Endothelial cell of umbilical vein (primary cell): ENCODE data around the gene NCOA7.

Experiments used
- EZH2 ChIP-seq: IDR thresholded peaks from 2 replicates; pipeline ENCODE4 v1.6.1; 2012; ENCODE audit warnings: borderline replicate concordance, low read depth, mild to moderate bottlenecking, moderate library complexity, low read length, inconsistent platforms; ENCODE audit not compliant: severe bottlenecking
- POLR2A ChIP-seq: IDR thresholded peaks from 2 replicates; pipeline ENCODE4 v1.6.1; 2012; ENCODE audit warnings: low read depth, mild to moderate bottlenecking, control low read depth, low read length
- POLR2AphosphoS5 ChIP-seq: IDR thresholded peaks from 2 replicates; pipeline ENCODE4 v1.6.1; 2012; ENCODE audit warnings: low read depth, mild to moderate bottlenecking, control low read depth, low read length, moderate library complexity; ENCODE audit not compliant: insufficient read depth
- TF ChIP-seq, protein P1 (sequence below), 2 donors: IDR thresholded peaks; 1 replicate in 1 of 2; 2 replicates in 1 of 2; pipeline ENCODE4 v1.5.1; 2011; ENCODE audit warnings: low read length in 2 of 2, mild to moderate bottlenecking in 2 of 2, moderate library complexity in 2 of 2, control low read depth in 1 of 2, inconsistent platforms in 1 of 2, low read depth in 1 of 2; ENCODE audit not compliant: insufficient read depth in 1 of 2; ENCODE audit errors: extremely low read depth in 1 of 2

DNA sequence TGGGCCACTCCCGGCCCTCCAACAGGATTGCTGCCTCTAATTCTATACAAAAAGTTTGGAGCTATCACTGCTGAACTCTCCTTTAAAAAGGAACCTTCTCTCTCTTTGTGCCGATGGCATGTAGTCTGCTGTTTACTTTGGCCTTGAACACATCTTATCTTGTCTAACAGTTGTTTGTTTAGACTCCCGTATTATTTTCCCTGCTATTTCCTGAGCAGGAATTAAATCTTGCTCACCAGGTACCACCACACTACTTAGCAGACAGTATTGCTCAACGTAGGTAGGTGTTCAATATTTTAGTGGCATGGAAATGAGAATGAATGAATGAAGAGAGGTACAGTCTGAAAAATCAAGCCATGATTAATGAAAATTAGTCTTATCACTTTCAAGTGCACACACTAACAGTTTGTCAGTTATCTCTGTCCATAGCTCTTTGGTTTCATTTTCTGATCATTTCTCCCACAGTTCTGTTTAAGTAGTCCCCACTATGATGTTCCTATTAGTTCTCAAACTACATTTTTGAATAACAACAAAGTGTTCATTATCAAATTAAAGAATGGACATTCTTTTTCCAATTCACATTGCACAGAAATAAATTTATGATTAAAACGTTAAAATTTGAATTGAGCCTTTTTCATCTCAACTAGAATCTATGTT lies 48.2 kb upstream of the NCOA7 start:
- TF ChIP-seq POLR2AphosphoS5 (peak; percentile 35), EZH2 (no peak), POLR2A (no peak)
- TF ChIP-seq, protein P1, sequence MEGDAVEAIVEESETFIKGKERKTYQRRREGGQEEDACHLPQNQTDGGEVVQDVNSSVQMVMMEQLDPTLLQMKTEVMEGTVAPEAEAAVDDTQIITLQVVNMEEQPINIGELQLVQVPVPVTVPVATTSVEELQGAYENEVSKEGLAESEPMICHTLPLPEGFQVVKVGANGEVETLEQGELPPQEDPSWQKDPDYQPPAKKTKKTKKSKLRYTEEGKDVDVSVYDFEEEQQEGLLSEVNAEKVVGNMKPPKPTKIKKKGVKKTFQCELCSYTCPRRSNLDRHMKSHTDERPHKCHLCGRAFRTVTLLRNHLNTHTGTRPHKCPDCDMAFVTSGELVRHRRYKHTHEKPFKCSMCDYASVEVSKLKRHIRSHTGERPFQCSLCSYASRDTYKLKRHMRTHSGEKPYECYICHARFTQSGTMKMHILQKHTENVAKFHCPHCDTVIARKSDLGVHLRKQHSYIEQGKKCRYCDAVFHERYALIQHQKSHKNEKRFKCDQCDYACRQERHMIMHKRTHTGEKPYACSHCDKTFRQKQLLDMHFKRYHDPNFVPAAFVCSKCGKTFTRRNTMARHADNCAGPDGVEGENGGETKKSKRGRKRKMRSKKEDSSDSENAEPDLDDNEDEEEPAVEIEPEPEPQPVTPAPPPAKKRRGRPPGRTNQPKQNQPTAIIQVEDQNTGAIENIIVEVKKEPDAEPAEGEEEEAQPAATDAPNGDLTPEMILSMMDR (IDR thresholded peaks at IDR 0.05; ENCODE audit: extremely low read depth in 1 of 2, insufficient read depth in 1 of 2, low read depth in 1 of 2, low read length in 2 of 2), result no peak
